Keratinocyte (primary cell): ENCODE results near the gene GPX6. TPM values are rescaled to one million over a fixed set of nuclear protein-coding genes. Genes with fewer than 3 reads are reported as not detected.
"Not testable (repeated sequence)": the region's sequence is repeated elsewhere in the genome, so short reads cannot be mapped to it uniquely, and the experiment has no call there.

Experiments
- DNase-seq: peaks from one replicate; pipeline ENCODE4 v3.0.0-alpha.2; 2011; ENCODE audit warnings: low read depth, missing footprints, low spot score
- FAIRE-seq: peaks from 2 replicates; lab custom pipeline; 2011; peaks lifted over from hg19 to GRCh38; lab: Jason Lieb, UNC
- H2AFZ ChIP-seq: 2 replicates; pipeline ENCODE4 v1.6.0; 2012; ENCODE audit warnings: low read length, control low read depth, inconsistent platforms; ENCODE audit not compliant: control insufficient read depth
- H3K27ac ChIP-seq: 2 replicates; pipeline ENCODE4 v1.5.1; 2011; ENCODE audit warnings: low read length; ENCODE audit not compliant: control insufficient read depth, insufficient read depth
- H3K27me3 ChIP-seq: 3 replicates; pipeline ENCODE4 v1.6.0; 2011; ENCODE audit warnings: low read length; ENCODE audit not compliant: control insufficient read depth, insufficient read depth; ENCODE audit errors: extremely low read depth
- H3K36me3 ChIP-seq, 2 experiments: 2 replicates in 1 of 2; 3 replicates in 1 of 2; pipeline ENCODE4 v1.5.1; 2011; ENCODE audit warnings: low read length in 2 of 2, mild to moderate bottlenecking in 1 of 2; ENCODE audit not compliant: control insufficient read depth in 2 of 2, insufficient read depth in 2 of 2; ENCODE audit errors: extremely low read depth in 1 of 2
- H3K4me1 ChIP-seq: 3 replicates; pipeline ENCODE4 v1.5.1; 2011; ENCODE audit warnings: low read length; ENCODE audit not compliant: control insufficient read depth, insufficient read depth; ENCODE audit errors: extremely low read depth
- H3K4me2 ChIP-seq: 3 replicates; pipeline ENCODE4 v1.6.0; 2011; ENCODE audit warnings: low read depth, low read length; ENCODE audit not compliant: control insufficient read depth, insufficient read depth; ENCODE audit errors: extremely low read depth
- H3K4me3 ChIP-seq, 3 experiments: fragments of 200-600 bp in 1 of 3; sonication (generic) in 1 of 3; 2 replicates in 2 of 3; 3 replicates in 1 of 3; pipeline ENCODE4 v1.5.1; 2011 to 2016; ENCODE audit warnings: low read length in 3 of 3, mild to moderate bottlenecking in 3 of 3, control low read depth in 2 of 3, inconsistent platforms in 1 of 3, low read depth in 1 of 3, mixed read lengths in 1 of 3, mixed run types in 1 of 3, moderate library complexity in 1 of 3; ENCODE audit not compliant: control insufficient read depth in 2 of 3, insufficient read depth in 2 of 3; ENCODE audit errors: extremely low read depth in 1 of 3
- H3K79me2 ChIP-seq: 2 replicates; pipeline ENCODE4 v1.6.0; 2012; ENCODE audit warnings: low read length; ENCODE audit not compliant: control insufficient read depth, insufficient read depth
- H3K9ac ChIP-seq: 3 replicates; pipeline ENCODE4 v1.6.0; 2011; ENCODE audit warnings: low read length; ENCODE audit not compliant: control insufficient read depth, insufficient read depth; ENCODE audit errors: extremely low read depth
- H3K9me1 ChIP-seq: 3 replicates; pipeline ENCODE4 v1.6.0; 2011; ENCODE audit warnings: low read length; ENCODE audit not compliant: control insufficient read depth, insufficient read depth; ENCODE audit errors: extremely low read depth
- H3K9me3 ChIP-seq: 2 replicates; pipeline ENCODE4 v1.5.1; 2012; ENCODE audit warnings: low read depth, low read length; ENCODE audit not compliant: control insufficient read depth
- H4K20me1 ChIP-seq: 3 replicates; pipeline ENCODE4 v1.6.0; 2011; ENCODE audit warnings: low read length; ENCODE audit not compliant: control insufficient read depth, insufficient read depth; ENCODE audit errors: extremely low read depth
- CTCF ChIP-seq, 3 experiments: IDR thresholded peaks in 1 of 3; conservative IDR thresholded peaks in 1 of 3; optimal IDR thresholded peaks in 1 of 3; 2 replicates in 2 of 3; 3 replicates in 1 of 3; pipeline versions ENCODE3 to v1.5.1; 2011; ENCODE audit warnings: low read length in 3 of 3, mild to moderate bottlenecking in 3 of 3, moderate library complexity in 2 of 3, control low read depth in 1 of 3, inconsistent platforms in 1 of 3; ENCODE audit not compliant: insufficient read depth in 2 of 3; ENCODE audit errors: extremely low read depth in 1 of 3
- EZH2 ChIP-seq: IDR thresholded peaks from one replicate; pipeline ENCODE4 v1.6.1; 2012; ENCODE audit warnings: inconsistent platforms, mild to moderate bottlenecking, low read length, moderate library complexity
- dilution Hi-C: fragments of 300-500 bp; cut with MboI; formaldehyde crosslinking; loops from one replicate; pipeline ENCODE4 v1.7.0; 2020; ENCODE audit warnings: low sequenced_read_pairs; ENCODE audit not compliant: extremely low pct_ligation_motif_present
- polyA plus RNA-seq, 5 experiments: library from polyadenylated mRNA; depleted of rRNA in 3 of 5; stranded (reverse) in 3 of 5; stranded (forward) in 1 of 5; unstranded in 1 of 5; fragments of >200 nt; gene quantifications; 1 replicate in 1 of 5; 2 replicates in 3 of 5; 3 replicates in 1 of 5; pipeline versions ENCODE4 v1.2.1 to v1.2.3, GENCODE V29; 2011 to 2012; ENCODE audit warnings: missing spikeins in 2 of 5, low read depth in 1 of 5, low replicate concordance in 1 of 5

The GPX6 gene
- polyA plus RNA-seq, 1 donor (not counting 4 experiments of a cell fraction or from before 2014, with no cell fraction given): not detected

GRCh38 chr6:28505733-28506132, 9.9 kb downstream of the GPX6 start:
- Histone ChIP-seq H3K27me3 (no peaks in the 10 kb centered on the region), H2AFZ (no peak overlapping the region), H3K79me2 (no peaks in the 10 kb centered on the region), H3K4me1 (no peaks in the 10 kb centered on the region), H3K27ac (no peak overlapping the region), H3K36me3 (no peaks in the 10 kb centered on the region), H3K4me2 (no peak overlapping the region), H3K9ac (no peak overlapping the region), H4K20me1 (no peaks in the 10 kb centered on the region), H3K9me3 (no peaks in the 10 kb centered on the region), H3K4me3 (no peak overlapping the region), H3K9me1 (no peaks in the 10 kb centered on the region)
- TF ChIP-seq CTCF (optimal IDR thresholded peaks at IDR 0.05 in 1 of 3, IDR thresholded peaks at IDR 0.05 in 1 of 3, conservative IDR thresholded peaks at IDR 0.05 in 1 of 3; ENCODE audit: extremely low read depth in 1 of 3, insufficient read depth in 2 of 3, low read length in 3 of 3) (no peak), EZH2 (no peak)
- no peak for FAIRE-seq
- no peak for DNase-seq
- dilution Hi-C loops: no loop called here

GRCh38 chr6:28502709-28503305, 12.8 kb downstream of the GPX6 start:
- H3K36me3 ChIP-seq, H4K20me1 ChIP-seq, H3K9me1 ChIP-seq, H3K9ac ChIP-seq, H3K4me3 ChIP-seq, H2AFZ ChIP-seq, H3K27ac ChIP-seq, dilution Hi-C loops, FAIRE-seq, H3K4me1 ChIP-seq, H3K9me3 ChIP-seq, H3K4me2 ChIP-seq, H3K27me3 ChIP-seq, H3K79me2 ChIP-seq, DNase-seq: not testable (repeated sequence)

GRCh38 chr6:28502136-28502535, 13.5 kb downstream of the GPX6 start:
- H4K20me1 ChIP-seq, H3K79me2 ChIP-seq, DNase-seq, H3K27me3 ChIP-seq, dilution Hi-C loops, H3K4me3 ChIP-seq, H2AFZ ChIP-seq, H3K27ac ChIP-seq, H3K9me3 ChIP-seq, H3K36me3 ChIP-seq, FAIRE-seq, H3K9me1 ChIP-seq, H3K4me1 ChIP-seq, H3K9ac ChIP-seq, H3K4me2 ChIP-seq: not testable (repeated sequence)
